Right cardiac atrium (tissue), 5 donors: Measurements from ENCODE around the gene RMI1. TPM values are rescaled to one million over a fixed set of nuclear protein-coding genes. Genes with fewer than 3 reads are reported as not detected.

ENCODE experiments used
- ATAC-seq, 2 donors: fragments of 200-7000 bp; cut with Tn5 transposase; one replicate each; pipeline versions ENCODE4 v1.8.0 to v1.9.1; 2020; ENCODE audit warnings: moderate library complexity in 2 of 2, mild to moderate bottlenecking in 1 of 2
- DNase-seq, 3 donors: peaks; one replicate each; pipeline ENCODE4 v3.0.0-alpha.2; 2020
- H3K27ac ChIP-seq: one replicate; pipeline ENCODE4 v1.5.1; 2013; ENCODE audit warnings: mild to moderate bottlenecking, low read length, control low read depth, moderate library complexity
- H3K27me3 ChIP-seq: one replicate; pipeline ENCODE4 v1.6.1; 2013; ENCODE audit not compliant: control insufficient read depth, insufficient read depth
- H3K4me1 ChIP-seq: one replicate; pipeline ENCODE4 v1.6.1; 2013; ENCODE audit warnings: low read length; ENCODE audit not compliant: control insufficient read depth, insufficient read depth
- H3K4me3 ChIP-seq: one replicate; pipeline ENCODE4 v1.5.1; 2013; ENCODE audit warnings: low read length, control low read depth
- H3K9me3 ChIP-seq: one replicate; pipeline ENCODE4 v1.6.1; 2013; ENCODE audit warnings: low read length; ENCODE audit not compliant: control insufficient read depth
- WGBS: extraction: QIAGEN DNeasy Blood & Tissue Kit; methylation state at CpG from one replicate; pipeline ENCODE4 v1.1.7; 2013; 5-methylcytosine and 5-hydroxymethylcytosine counted together
- intact Hi-C, 4 donors: fragments of 100-400 bp; cut with DNase I; formaldehyde crosslinking; loops; one replicate each; pipeline versions ENCODE4 v1.11.0 to v1.14.0; 2022 to 2023
- long read RNA-seq, 4 donors: library from polyadenylated mRNA; unstranded; transcript quantifications; one replicate each; pipeline ENCODE4 v2.0.0, GENCODE V29; 2020 to 2021
- polyA plus RNA-seq: library from polyadenylated mRNA; stranded (reverse); fragments of 200-250 nt; gene quantifications from one replicate; pipeline ENCODE4 v1.2.3, GENCODE V29; 2013
- total RNA-seq, 4 donors: library from RNA; stranded (reverse); fragmentation: NEBNext Ultra II Directional; extraction: Animal tissue kit (Norgen Biotek cat#: 25700); gene quantifications; one replicate each; pipeline ENCODE4 v1.2.1, GENCODE V29; 2021
- donor health status: healthy with polysubstance abuse.
- donor health status: DM: no; HTN: yes; CAD: no.
- donor health status: DM: no; HTN: no; CAD: no.
- donor health status: DM: no; HTN: yes; CAD: no; lungs with severe emphysema.
- donor health status: DM: yes; HTN: yes; CAD: no.

RMI1 gene
- total RNA-seq, result 1 to 10 TPM; 2.3 to 5.6 (median 4.5) TPM
- 2.0 TPM for polyA plus RNA-seq
- long read RNA-seq, donor 1, partial matches to known transcripts, result 0 of 15 reads
- long read RNA-seq, donor 1, other reads (novel, unspliced or antisense), result 9 of 15 reads
- long read RNA-seq, donor 2, transcript RMI1-202 (3 exons, 1,553 nt), result major isoform, 5 of 7 reads
- long read RNA-seq, donor 2, partial matches to known transcripts, result 0 of 7 reads
- long read RNA-seq, donor 2, other reads (novel, unspliced or antisense), result 0 of 7 reads
- long read RNA-seq, donor 3, partial matches to known transcripts, result 0 of 6 reads
- long read RNA-seq, donor 3, other reads (novel, unspliced or antisense), result 1 of 6 reads
- long read RNA-seq, donor 4, partial matches to known transcripts, result 0 of 3 reads
- long read RNA-seq, donor 4, other reads (novel, unspliced or antisense), result 0 of 3 reads

- Histone ChIP-seq H3K4me3 (peak within 1 kb of the TSS; percentile 73), H3K4me1 (no peaks in the 10 kb centered on the region), H3K9me3 (no peaks in the 10 kb centered on the region), H3K27me3 (no peaks in the 10 kb centered on the region), H3K27ac (peak within 1 kb of the TSS; percentile 96)
- under 1% methylated on average over 69 of the region's 69 CpGs for WGBS
- ATAC-seq (peak; percentile 95), DNase-seq (peak; percentile 100)
- intact Hi-C loops, result no loop called here
Observed at GRCh38 chr9:83980395-83981125, at the start of gene RMI1. RMI1 (plus strand) TSS chr9:83980805; CDS start chr9:84000987, 20,182 bp downstream.

GRCh38 chr9:83930881-83931280 is 49.7 kb upstream of the RMI1 start:
- no peak for DNase-seq
- Histone ChIP-seq H3K27me3 (no peaks in the 10 kb centered on the region), H3K4me1 (peaks cover 4% of the 10 kb centered on the region), H3K9me3 (no peaks in the 10 kb centered on the region), H3K4me3 (no peak overlapping the region), H3K27ac (no peak overlapping the region)
- 90% methylated on average over 5 of the region's 5 CpGs for WGBS
- no peak for ATAC-seq
- intact Hi-C loops, result loop anchor here in 2 of 4 donors (10.0 kb wide), 1 partner anchor 244 kb away; no protein-coding TSS in a partner anchor

GRCh38 chr9:83932011-83932410 is 48.6 kb upstream of the RMI1 start:
- H3K9me3 ChIP-seq, result no peaks in the 10 kb centered on the region
- WGBS, result 92% methylated on average over 2 of the region's 2 CpGs
- no peak overlapping the region for H3K27ac ChIP-seq
- H3K4me1 ChIP-seq, result peaks cover 4% of the 10 kb centered on the region
- DNase-seq (no peak), ATAC-seq (no peak)
- no peaks in the 10 kb centered on the region for H3K27me3 ChIP-seq
- no peak overlapping the region for H3K4me3 ChIP-seq
- intact Hi-C loops, result loop anchor here in 2 of 4 donors (10.0 kb wide), 1 partner anchor 243 kb away; no protein-coding TSS in a partner anchor

- Histone ChIP-seq H3K4me3 (no peak overlapping the region), H3K27me3 (no peaks in the 10 kb centered on the region), H3K9me3 (no peaks in the 10 kb centered on the region), H3K27ac (no peak overlapping the region), H3K4me1 (peaks cover 4% of the 10 kb centered on the region)
- DNase-seq (no peak), ATAC-seq (no peak)
- 91% methylated on average over 5 of the region's 5 CpGs for WGBS
- intact Hi-C loops, result loop anchor here in 2 of 4 donors (10.0 kb wide), 1 partner anchor 242 kb away; no protein-coding TSS in a partner anchor
Observed at GRCh38 chr9:83932851-83933250, 47.8 kb upstream of the RMI1 start.

GRCh38 chr9:83933790-83934189 is 46.8 kb upstream of the RMI1 start:
- Histone ChIP-seq H3K4me1 (peaks cover 4% of the 10 kb centered on the region), H3K9me3 (no peaks in the 10 kb centered on the region), H3K4me3 (no peak overlapping the region), H3K27ac (no peak overlapping the region), H3K27me3 (no peaks in the 10 kb centered on the region)
- ATAC-seq, result no peak
- intact Hi-C loops, result loop anchor here in 2 of 4 donors (10.0 kb wide), 1 partner anchor 241 kb away; no protein-coding TSS in a partner anchor
- WGBS, result 62% methylated on average over 3 of the region's 3 CpGs
- DNase-seq, result no peak

GRCh38 chr9:83934569-83935275 is 45.9 kb upstream of the RMI1 start:
- no peak overlapping the region for H3K4me3 ChIP-seq
- WGBS, result 77% methylated on average over 5 of the region's 5 CpGs
- peak in 1 of 2 donors; percentile 23 for ATAC-seq
- peaks cover 4% of the 10 kb centered on the region for H3K4me1 ChIP-seq
- no peak overlapping the region for H3K27ac ChIP-seq
- no peaks in the 10 kb centered on the region for H3K9me3 ChIP-seq
- intact Hi-C loops, result loop anchor here in 2 of 4 donors (5.0 to 10.0 kb wide), 3 partner anchors 240 to 378 kb away; no protein-coding TSS in a partner anchor
- DNase-seq, result no peak
- H3K27me3 ChIP-seq, result no peaks in the 10 kb centered on the region

- peaks cover 4% of the 10 kb centered on the region for H3K4me1 ChIP-seq
- H3K9me3 ChIP-seq, result no peaks in the 10 kb centered on the region
- H3K4me3 ChIP-seq, result no peak overlapping the region
- WGBS, result 72% methylated on average over 3 of the region's 3 CpGs
- H3K27ac ChIP-seq, result no peak overlapping the region
- intact Hi-C loops, result loop anchor here in 2 of 4 donors (5.0 to 10.0 kb wide), 3 partner anchors 239 to 377 kb away; no protein-coding TSS in a partner anchor
- ATAC-seq (no peak), DNase-seq (no peak)
- no peaks in the 10 kb centered on the region for H3K27me3 ChIP-seq
Observed at GRCh38 chr9:83935276-83935935, 45.2 kb upstream of the RMI1 start.

- H3K4me1 ChIP-seq, result peaks cover 4% of the 10 kb centered on the region
- H3K27ac ChIP-seq, result no peak overlapping the region
- ATAC-seq (no peak), DNase-seq (no peak)
- no peaks in the 10 kb centered on the region for H3K27me3 ChIP-seq
- H3K9me3 ChIP-seq, result no peaks in the 10 kb centered on the region
- H3K4me3 ChIP-seq, result no peak overlapping the region
- 79% methylated on average over 6 of the region's 6 CpGs for WGBS
- intact Hi-C loops, result loop anchor here in 3 of 4 donors (2.0 to 10.0 kb wide), 4 partner anchors 238 to 376 kb away; no protein-coding TSS in a partner anchor
Observed at GRCh38 chr9:83936523-83936922, 44.1 kb upstream of the RMI1 start.

GRCh38 chr9:83937861-83938455 is 42.6 kb upstream of the RMI1 start:
- 47% methylated on average over 1 of the region's 1 CpG for WGBS
- no peaks in the 10 kb centered on the region for H3K27me3 ChIP-seq

More at GRCh38 chr9:83937861-83938455, 42.6 kb upstream of the RMI1 start:
- Histone ChIP-seq H3K27ac (no peak overlapping the region), H3K4me3 (no peak overlapping the region), H3K9me3 (no peaks in the 10 kb centered on the region), H3K4me1 (peaks cover 4% of the 10 kb centered on the region)
- DNase-seq (no peak), ATAC-seq (peak; percentile 55 to 58)
- intact Hi-C loops, result loop anchor here in 3 of 4 donors (2.0 to 10.0 kb wide), 4 partner anchors 237 to 374 kb away; no protein-coding TSS in a partner anchor
